GM21526 (cell line): ENCODE measurements around the gene MUSK.
"Not testable (repeated sequence)": the region's sequence is repeated elsewhere in the genome, so short reads cannot be mapped to it uniquely, and the experiment has no call there.

Experiments used
- ATAC-seq: cut with Tn5 transposase; IDR thresholded peaks from one replicate; pipeline ENCODE4 v1.9.1; 2021; ENCODE audit warnings: moderate library complexity; ENCODE audit not compliant: unreplicated experiment, low FRiP score

The MUSK gene

DNA sequence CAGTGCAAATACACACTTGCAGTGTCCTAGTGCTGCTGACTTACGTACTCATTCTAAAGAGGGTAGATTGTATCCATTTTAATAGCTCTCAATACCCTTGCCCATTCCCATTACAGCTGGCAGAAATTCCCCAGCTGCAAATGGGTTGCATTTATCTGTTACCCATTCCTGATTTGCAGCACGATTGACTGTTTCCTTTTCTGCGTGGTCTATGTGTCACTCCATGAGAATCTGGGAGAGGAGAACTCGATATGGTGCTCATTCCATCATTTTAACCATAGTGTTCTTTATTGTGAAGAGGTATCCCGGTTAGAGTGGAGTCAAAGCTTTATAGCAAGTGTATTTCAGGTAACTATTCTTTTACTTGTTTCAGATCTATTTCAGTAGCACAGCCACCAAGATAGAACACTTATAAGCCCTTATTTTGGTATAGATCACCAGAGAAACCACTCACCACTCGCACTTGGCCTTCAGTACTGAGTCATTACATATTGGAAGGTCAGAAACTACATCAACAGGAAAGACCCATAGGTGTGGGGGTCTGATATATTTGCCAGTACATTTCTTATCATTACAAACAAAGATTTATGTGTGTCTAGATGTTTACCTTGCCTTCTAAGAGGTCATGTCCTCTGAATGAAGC lies 139.5 kb downstream of the MUSK start:
- peak; percentile 75 for ATAC-seq

DNA sequence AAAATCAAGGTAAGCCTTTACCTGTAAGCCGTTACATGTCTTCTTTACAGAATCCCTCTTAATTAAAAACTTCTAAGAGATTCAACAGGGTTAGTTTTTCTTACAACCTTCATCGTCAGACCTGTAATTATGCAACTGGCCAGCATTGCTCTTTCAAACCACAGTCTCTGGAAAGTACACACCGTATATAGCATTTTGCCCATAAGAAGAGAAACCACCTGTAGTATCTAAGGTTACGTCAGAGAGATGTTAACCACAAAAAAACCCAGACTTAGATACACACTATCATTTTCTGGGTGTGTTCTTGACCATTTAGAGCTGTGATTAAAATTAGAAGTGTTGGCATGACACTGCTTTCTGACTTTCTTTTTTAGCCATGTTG lies 140.0 kb downstream of the MUSK start:
- peak; percentile 96 for ATAC-seq

- peak; percentile 36 for ATAC-seq
These were observed 140.5 kb downstream of the MUSK start for GRCh38 chr9:110809038-110809595.

GRCh38 chr9:110810262-110810976 lies 141.8 kb downstream of the MUSK start:
- no peak for ATAC-seq

- no peak for ATAC-seq
These were observed 144.3 kb downstream of the MUSK start for GRCh38 chr9:110812886-110813285.

DNA sequence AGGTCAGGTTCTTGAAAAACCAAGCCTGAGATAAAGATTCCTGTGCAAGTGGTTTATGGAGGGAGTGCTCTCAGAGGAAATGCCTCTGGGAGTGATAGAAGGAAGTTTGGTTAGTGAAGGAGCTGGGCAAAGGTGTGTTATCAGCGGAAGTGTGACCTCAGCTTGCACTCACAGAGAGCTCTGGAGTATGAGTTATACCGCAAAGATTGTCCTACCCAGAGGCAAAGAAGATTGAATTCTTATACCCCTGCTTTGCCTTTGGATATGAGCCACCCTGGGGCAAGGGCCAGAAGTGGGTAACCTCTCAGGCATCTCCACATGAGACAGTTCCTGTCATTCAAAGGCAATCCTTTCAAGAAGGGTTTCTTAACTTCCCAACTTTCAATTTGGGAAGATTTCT lies 145.6 kb downstream of the MUSK start:
- ATAC-seq = no peak

- no peak for ATAC-seq
These were observed 146.8 kb downstream of the MUSK start for GRCh38 chr9:110815361-110815760.

DNA sequence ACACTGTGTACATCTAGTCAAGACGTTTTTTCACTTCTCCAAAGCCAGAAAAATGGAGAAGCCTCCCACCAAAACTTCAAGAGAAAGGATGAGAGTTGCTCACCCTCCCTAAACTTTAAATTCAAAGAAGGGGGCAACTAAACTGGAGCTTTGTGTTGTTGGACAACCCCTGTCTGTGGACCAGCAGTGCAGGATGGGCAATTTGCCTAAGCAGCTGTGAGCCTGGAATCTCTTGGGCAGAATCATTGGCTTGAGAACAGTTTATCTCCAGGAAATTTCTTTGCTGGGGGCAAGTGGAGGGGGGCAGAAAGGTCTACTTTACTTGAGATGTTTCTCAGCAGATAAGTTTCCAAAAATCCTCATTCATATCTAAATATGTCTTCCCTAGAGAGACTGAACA lies 151.8 kb downstream of the MUSK start:
- ATAC-seq = no peak

DNA sequence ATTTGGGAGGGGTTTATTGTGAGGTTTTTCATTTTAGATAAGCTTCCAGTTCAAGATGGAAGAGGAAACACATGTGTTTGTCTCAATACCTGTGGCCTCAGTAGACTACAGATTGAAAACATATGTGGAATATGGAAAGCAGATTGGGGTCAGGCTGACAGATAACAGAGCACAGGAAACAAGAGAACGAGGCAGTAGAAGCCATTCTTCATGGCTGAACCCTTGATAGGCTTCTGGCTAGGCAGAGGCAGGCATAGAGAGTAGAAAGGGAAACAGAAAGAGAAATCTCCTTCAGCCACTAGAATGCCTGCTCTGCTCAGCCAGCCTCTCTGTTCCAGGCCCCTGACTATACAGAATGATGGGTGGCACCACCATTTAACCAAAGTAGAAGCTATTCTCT lies 152.5 kb downstream of the MUSK start:
- ATAC-seq = peak; percentile 96

- not testable (repeated sequence) for ATAC-seq
These were observed 156.5 kb downstream of the MUSK start for GRCh38 chr9:110825129-110825528.

DNA sequence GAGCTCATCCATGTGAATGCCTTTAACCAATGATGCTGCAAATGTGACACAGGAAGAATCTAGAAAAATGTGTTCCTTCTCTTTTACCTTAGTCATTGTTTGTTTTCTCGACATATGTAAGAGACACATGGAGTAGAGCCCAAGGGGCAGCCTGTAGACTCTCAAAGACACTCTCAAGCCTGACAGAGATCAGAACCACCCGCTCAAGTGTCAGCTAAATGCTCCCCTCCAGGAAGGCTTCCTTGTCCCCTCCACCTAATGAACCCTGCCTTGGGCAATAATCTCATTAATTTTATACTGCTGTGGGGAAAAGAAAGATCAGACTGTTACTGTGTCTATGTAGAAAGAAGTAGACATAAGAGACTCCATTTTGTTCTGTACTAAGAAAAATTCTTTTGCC lies 157.4 kb downstream of the MUSK start:
- no peak for ATAC-seq

- ATAC-seq = not testable (repeated sequence)
These were observed 157.8 kb downstream of the MUSK start for GRCh38 chr9:110826400-110826799.

- no peak for ATAC-seq
These were observed 159.7 kb downstream of the MUSK start for GRCh38 chr9:110828264-110828663.

DNA sequence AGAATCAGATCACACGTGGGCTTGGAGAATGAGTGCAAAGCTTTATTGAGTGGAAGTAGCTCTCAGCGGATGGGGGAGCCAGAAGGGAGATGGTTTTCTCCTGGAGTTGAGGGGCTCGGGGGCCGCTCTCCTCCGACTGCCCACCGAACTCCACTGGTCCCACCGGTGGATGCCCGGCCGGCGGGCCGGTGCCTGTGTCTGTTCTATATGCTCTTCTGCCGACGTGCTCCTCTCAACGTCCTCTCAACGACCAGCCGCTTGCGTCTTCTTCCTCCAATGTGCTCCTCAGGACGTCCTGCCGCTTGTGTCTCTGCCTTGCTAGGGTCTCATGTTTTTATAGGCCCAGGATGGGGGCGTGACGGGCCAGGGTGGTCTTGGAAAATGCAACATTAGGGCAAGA lies 161.9 kb downstream of the MUSK start:
- no peak for ATAC-seq

- no peak for ATAC-seq
These were observed 164.3 kb downstream of the MUSK start for GRCh38 chr9:110832926-110833325.

DNA sequence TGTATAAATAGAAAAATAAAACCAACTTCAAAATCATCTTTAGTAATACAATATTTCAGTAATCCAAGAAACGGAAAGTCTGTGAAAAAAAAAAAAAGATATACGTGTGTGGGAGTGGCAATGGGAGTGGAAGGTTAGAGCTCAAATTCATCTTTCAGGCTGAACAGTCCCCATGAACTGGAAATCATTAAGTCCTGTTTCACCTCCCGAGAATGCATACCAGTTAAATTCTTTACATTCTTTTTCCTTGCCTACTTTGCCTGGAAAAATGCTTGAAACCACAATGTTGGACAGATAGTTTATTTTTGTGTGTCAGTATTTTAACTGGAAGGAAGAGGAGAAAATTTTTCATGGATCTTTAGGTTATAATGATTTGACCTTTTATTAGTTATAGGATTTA lies 166.8 kb downstream of the MUSK start:
- ATAC-seq = no peak

- ATAC-seq = no peak
These were observed 167.3 kb downstream of the MUSK start for GRCh38 chr9:110835859-110836271.

DNA sequence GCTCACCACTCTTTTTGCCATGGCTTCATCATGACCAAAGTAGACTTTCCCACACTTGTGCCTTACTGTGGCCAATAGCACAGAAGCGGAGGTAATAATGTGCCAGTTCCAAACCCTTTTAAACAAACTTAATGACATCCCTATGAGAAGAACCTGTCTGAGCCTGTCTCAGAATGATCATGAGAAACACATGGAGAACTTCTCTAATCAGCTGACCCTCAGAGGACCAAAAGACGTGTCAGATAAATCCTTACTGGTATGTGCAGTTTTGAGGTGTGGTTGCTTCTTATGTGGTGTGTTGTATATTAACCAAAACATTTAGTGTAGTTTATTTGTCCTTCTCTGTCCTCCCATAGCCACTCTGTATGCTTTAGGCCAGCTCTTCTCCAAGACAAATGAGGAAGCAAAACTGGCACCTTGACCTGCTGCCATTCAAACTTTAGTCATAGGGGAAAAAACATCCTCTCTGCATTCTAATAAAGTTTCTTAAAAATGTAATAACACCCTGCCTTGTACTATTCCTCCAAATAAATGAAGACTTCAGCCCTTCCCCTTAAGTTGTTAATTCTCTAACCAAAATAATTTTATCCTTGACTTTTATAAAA lies 168.9 kb downstream of the MUSK start:
- ATAC-seq = no peak

- no peak for ATAC-seq
These were observed 173.6 kb downstream of the MUSK start for GRCh38 chr9:110842169-110842568.

GRCh38 chr9:110842986-110843385 lies 174.4 kb downstream of the MUSK start:
- ATAC-seq = no peak

DNA sequence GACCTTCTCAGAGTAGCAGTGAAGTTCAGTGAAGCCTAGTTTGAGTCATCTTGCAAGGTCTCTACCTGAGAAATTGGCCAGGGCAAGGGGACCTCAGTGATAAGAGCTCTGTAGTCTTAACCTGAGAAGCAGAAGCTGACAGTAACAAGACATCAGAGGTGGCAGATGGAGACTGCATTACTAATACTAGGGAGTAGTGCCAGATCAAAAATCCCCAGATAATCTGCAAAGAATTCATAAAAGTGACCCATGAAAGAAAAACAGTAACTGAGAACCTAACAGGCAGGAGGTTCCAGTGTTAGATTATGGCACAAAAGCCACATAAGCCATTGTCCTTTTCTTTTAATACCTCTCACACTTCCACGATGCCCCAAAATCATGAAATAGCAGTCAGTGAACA lies 175.5 kb downstream of the MUSK start:
- no peak for ATAC-seq

- no peak for ATAC-seq
These were observed 177.6 kb downstream of the MUSK start for GRCh38 chr9:110846215-110846614.
